ENCODE data around the gene SPRTN.

GRCh38 chr1:231318015-231318355 lies 20.1 kb upstream of the SPRTN start:
- TF ChIP-seq POLR2A (IDR thresholded peaks at IDR 0.05) = no peak
- TF ChIP-seq CTCF (IDR thresholded peaks at IDR 0.05 in 8 of 11, conservative IDR thresholded peaks at IDR 0.05 in 3 of 11) = no peak
